Activated B cell treated with CpG ODN at 0.5 μM for 24 hours (primary cell): ENCODE data around the gene MYL4. TPM values are rescaled to one million over a fixed set of nuclear protein-coding genes. Genes with fewer than 3 reads are reported as not detected.

ENCODE experiments used
- ATAC-seq: fragments of 200-7000 bp; cut with Tn5 transposase; one replicate; pipeline ENCODE4 v1.10.0; 2021; ENCODE audit warnings: low read depth, mild to moderate bottlenecking, moderate library complexity
- CTCF ChIA-PET: fragments of 350-600 bp; sonication (Branson Sonifier 250); formaldehyde crosslinking; loops from one replicate; lab custom pipeline; 2021; ENCODE audit warnings: antibody characterized with exemption; lab: Charles Lee
- POLR2A ChIA-PET: fragments of 350-600 bp; sonication (Branson Sonifier 250); formaldehyde crosslinking; loops from one replicate; lab custom pipeline; 2021; ENCODE audit warnings: antibody characterized with exemption; lab: Charles Lee
- DNase-seq: peaks from one replicate; pipeline ENCODE4 v3.0.0; 2022
- H3K27ac Mint-ChIP-seq: one replicate; pipeline ENCODE4 v1.8.0; 2020; ENCODE audit warnings: mixed read lengths
- H3K27me3 Mint-ChIP-seq: one replicate; pipeline ENCODE4 v1.8.0; 2021; ENCODE audit warnings: mixed read lengths
- H3K36me3 Mint-ChIP-seq: one replicate; pipeline ENCODE4 v1.8.0; 2021; ENCODE audit warnings: low read depth, mixed read lengths
- H3K4me1 Mint-ChIP-seq: one replicate; pipeline ENCODE4 v1.8.0; 2021; ENCODE audit warnings: mixed read lengths
- H3K4me3 Mint-ChIP-seq: one replicate; pipeline ENCODE4 v1.8.0; 2020; ENCODE audit warnings: mild to moderate bottlenecking, mixed read lengths
- H3K9me3 Mint-ChIP-seq: one replicate; pipeline ENCODE4 v1.8.0; 2020; ENCODE audit warnings: mixed read lengths
- CTCF ChIP-seq: fragments of 200-600 bp; IDR thresholded peaks from one replicate; pipeline ENCODE4 v1.8.0; 2022; ENCODE audit warnings: antibody characterized with exemption, mild to moderate bottlenecking
- intact Hi-C: fragments of 100-400 bp; cut with micrococcal nuclease; formaldehyde crosslinking; loops from one replicate; pipeline ENCODE4 v1.15.1; 2024
- total RNA-seq: library from RNA; stranded (reverse); gene quantifications from 2 replicates; pipeline ENCODE4 v1.2.3, GENCODE V29; 2022

The MYL4 gene
- total RNA-seq, 1 donor from 2014 or later, result not detected

- H3K9me3 Mint-ChIP-seq, result no peaks in the 10 kb centered on the region
- ChIA-PET POLR2A (interaction anchor here (0.6 to 3.6 kb wide), 12 partner anchors 9 to 1726 kb away, joined by 3 to 50 read pairs (median 6); partner anchors contain the start of gene EFCAB13), CTCF (interaction anchor here (0.9 to 1.2 kb wide), 3 partner anchors 8 to 126 kb away, joined by 3 read pairs; no protein-coding TSS in a partner anchor)
- ATAC-seq, result peak; percentile 92
- peak within 1 kb of the TSS; percentile 92 for H3K27ac Mint-ChIP-seq
- TF ChIP-seq CTCF, result no peak
- peaks cover 17% of the 10 kb centered on the region for H3K36me3 Mint-ChIP-seq
- H3K4me3 Mint-ChIP-seq, result peak within 1 kb of the TSS; percentile 94
- no peaks in the 10 kb centered on the region for H3K27me3 Mint-ChIP-seq
- H3K4me1 Mint-ChIP-seq, result peaks cover 57% of the 10 kb centered on the region
- DNase-seq, result peak; percentile 99
- intact Hi-C loops, result loop anchor here (1.0 kb wide), 4 partner anchors 11 to 134 kb away; partner anchors contain the start of gene EFCAB13
Observed at GRCh38 chr17:47188876-47189731, 20.0 kb upstream of the MYL4 start, which contains the start of gene CDC27. TSS of gene CDC27 (minus strand) at chr17:47189295. CDS start at chr17:47189172, 123 bp downstream.

- ChIA-PET CTCF (interaction anchor here (0.9 to 1.2 kb wide), 3 partner anchors 8 to 126 kb away, joined by 3 read pairs; no protein-coding TSS in a partner anchor), POLR2A (interaction anchor here (0.6 to 3.6 kb wide), 10 partner anchors 10 to 1726 kb away, joined by 3 to 50 read pairs (median 6); partner anchors contain the start of gene EFCAB13)
- ATAC-seq (no peak), DNase-seq (no peak)
- Mint-ChIP-seq H3K9me3 (no peaks in the 10 kb centered on the region), H3K4me1 (peaks cover 50% of the 10 kb centered on the region), H3K4me3 (peak overlapping the region; percentile 94), H3K27ac (peak overlapping the region; percentile 92), H3K36me3 (peaks cover 15% of the 10 kb centered on the region), H3K27me3 (no peaks in the 10 kb centered on the region)
- intact Hi-C loops, result loop anchor here (1.0 kb wide), 4 partner anchors 11 to 134 kb away; partner anchors contain the start of gene EFCAB13
- TF ChIP-seq CTCF, result no peak
Observed at GRCh38 chr17:47189732-47190237, 19.4 kb upstream of the MYL4 start.

GRCh38 chr17:47190243-47190642 lies 18.9 kb upstream of the MYL4 start:
- Mint-ChIP-seq H3K4me3 (peak overlapping the region; percentile 94), H3K36me3 (peaks cover 15% of the 10 kb centered on the region), H3K4me1 (peaks cover 49% of the 10 kb centered on the region), H3K9me3 (no peaks in the 10 kb centered on the region), H3K27ac (no peak overlapping the region), H3K27me3 (no peaks in the 10 kb centered on the region)
- DNase-seq (no peak), ATAC-seq (no peak)
- no peak for TF ChIP-seq CTCF
- intact Hi-C loops, result no loop called here
- ChIA-PET CTCF (interaction anchor here (1.1 kb wide), 1 partner anchor 14 kb away, joined by 3 read pairs; no protein-coding TSS in a partner anchor), POLR2A (interaction anchor here (0.9 to 3.6 kb wide), 6 partner anchors 9 to 134 kb away, joined by 3 to 50 read pairs (median 10); partner anchors contain the start of gene EFCAB13)

- no peak for TF ChIP-seq CTCF
- no peak overlapping the region for H3K27ac Mint-ChIP-seq
- H3K4me3 Mint-ChIP-seq, result no peak overlapping the region
- ATAC-seq (no peak), DNase-seq (no peak)
- ChIA-PET POLR2A (interaction anchor here (1.2 to 3.6 kb wide), 4 partner anchors 9 to 133 kb away, joined by 3 to 50 read pairs (median 32); partner anchors contain the start of gene EFCAB13), CTCF (interaction anchor here (1.1 kb wide), 1 partner anchor 13 kb away, joined by 3 read pairs; no protein-coding TSS in a partner anchor)
- no peaks in the 10 kb centered on the region for H3K9me3 Mint-ChIP-seq
- H3K36me3 Mint-ChIP-seq, result peaks cover 13% of the 10 kb centered on the region
- peaks cover 48% of the 10 kb centered on the region for H3K4me1 Mint-ChIP-seq
- H3K27me3 Mint-ChIP-seq, result no peaks in the 10 kb centered on the region
- intact Hi-C loops, result no loop called here
Observed at GRCh38 chr17:47190770-47191169, 18.4 kb upstream of the MYL4 start.
